HG03342 (cell line): Measurements from ENCODE around the gene BAHD1.
A peak's percentile ranks its signal among the peaks of the same experiment; 100 is the strongest.

Source experiments
- ATAC-seq: cut with Tn5 transposase; IDR thresholded peaks from one replicate; pipeline ENCODE4 v1.9.1; 2021; ENCODE audit warnings: mild to moderate bottlenecking, moderate library complexity; ENCODE audit not compliant: unreplicated experiment

Gene BAHD1

GRCh38 chr15:40421246-40422157 lies 19.3 kb upstream of the BAHD1 start:
- ATAC-seq = peak; percentile 64

DNA sequence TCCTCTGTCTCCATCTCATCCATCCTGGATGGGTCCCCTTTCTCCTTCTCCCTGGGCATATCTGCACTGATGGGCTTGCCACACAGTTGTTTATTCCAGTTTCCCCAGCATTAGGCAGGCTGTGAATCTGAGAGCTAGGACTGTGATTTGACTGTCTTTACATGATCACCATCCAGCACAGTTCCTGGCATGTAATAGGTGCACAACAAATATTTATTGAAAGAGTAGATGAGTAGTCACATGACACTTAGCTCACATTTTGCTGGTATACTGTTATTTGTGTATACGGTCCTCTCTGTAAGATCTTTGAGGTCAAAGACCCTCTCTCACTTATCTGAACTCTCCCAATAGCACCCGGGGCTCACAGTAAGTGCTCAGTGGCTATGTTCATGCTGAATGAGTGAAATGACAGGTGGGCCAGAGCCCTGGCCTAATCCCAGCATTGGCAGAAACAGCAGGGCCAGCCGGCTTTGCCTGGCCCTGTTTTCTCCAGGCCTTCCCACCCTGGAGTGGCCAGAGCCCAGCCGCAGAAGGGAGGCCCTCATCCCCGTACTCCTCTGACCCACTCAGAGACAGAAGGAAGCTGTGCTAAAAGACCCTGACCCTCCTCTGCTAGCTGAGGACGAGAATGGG lies 16.2 kb upstream of the BAHD1 start:
- ATAC-seq = no peak

DNA sequence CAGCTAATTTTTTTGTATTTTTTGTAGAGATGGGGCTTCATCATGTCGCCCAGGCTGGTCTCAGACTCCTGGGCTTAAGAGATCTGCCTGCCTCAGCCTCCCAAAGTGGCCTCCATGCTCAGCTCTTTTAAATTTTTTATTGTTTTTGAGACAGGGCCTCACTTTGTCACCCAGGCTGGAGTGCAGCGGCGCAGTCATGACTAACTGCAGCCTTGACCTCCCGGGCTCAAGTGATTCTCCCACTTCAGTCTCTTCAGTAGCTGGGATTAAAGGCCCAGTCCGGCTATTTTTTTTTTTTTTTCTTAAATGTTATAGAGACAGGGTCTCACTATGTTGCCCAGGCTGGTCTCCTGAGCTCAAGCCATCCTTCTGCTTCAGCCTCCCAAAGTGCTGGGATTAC lies 15.1 kb upstream of the BAHD1 start:
- ATAC-seq = no peak

DNA sequence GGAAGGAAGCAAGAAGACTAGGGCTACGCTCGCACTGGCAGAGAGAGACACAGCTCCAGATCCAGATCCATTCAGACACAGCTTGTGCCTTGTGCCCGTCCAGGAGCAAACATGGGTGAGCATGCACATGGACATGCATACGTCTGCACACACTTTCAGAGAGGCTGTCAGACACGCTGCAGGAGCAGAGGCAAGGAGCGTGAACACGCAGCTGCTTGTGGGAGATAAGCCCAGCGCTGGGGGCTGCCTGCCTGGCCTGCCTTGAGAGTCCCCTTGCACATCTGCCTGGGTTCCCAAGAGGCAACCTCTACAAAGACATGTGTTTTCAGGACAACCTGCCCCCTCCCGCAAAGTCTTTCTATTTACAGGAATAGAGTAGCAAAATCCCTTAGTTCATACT lies 13.6 kb upstream of the BAHD1 start:
- no peak for ATAC-seq

DNA sequence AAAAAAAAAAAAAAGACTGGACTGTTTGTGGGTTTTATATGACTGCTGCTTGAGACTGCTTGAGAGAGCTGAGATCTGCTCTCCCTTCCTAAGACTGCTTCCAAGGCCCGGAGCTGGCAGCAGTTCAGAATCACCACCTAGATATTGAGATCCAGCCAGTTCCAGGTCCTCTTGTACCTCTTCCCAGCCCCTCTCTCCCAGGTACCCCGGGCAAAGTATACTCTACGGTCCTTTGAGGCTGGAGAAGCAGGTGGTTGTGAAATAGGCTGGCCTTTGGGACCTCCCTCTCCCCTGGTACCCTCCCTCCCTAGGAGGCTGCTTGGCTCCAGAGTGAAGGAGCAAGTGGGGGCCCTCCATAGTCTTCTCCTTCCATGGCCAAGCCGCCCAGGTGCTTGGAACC lies 12.6 kb upstream of the BAHD1 start:
- no peak for ATAC-seq

DNA sequence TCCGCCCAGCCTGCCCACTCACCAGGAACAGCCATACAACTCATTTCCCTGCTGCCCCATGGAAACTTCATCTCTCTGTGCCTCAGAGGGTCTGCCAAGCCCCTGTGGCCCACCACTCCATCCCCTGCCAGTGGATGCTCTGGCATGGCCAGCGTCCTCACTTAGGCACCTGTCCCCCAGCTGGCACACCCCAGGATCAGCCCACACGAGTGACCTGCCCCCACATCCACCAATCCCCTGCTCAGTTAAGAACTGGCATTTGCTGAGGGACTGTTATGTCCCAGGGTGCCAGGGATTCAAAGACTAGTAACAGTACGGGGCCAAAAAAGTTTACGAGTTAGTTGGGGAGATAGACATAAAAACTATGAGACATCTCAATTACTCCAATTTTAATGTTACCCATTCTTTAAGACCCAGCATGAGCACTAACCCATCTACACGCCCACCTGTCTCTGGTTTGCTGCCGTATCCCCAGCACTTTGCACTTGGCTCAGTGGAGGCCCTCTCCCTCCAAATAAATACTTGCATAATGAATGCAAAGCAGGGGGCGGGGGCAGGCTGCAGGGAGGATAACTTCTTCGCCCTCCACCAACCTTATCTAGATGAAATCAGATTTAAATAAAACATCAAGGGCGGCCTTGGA lies 11.6 kb upstream of the BAHD1 start:
- no peak for ATAC-seq

GRCh38 chr15:40430271-40430805 lies 10.4 kb upstream of the BAHD1 start:
- no peak for ATAC-seq

DNA sequence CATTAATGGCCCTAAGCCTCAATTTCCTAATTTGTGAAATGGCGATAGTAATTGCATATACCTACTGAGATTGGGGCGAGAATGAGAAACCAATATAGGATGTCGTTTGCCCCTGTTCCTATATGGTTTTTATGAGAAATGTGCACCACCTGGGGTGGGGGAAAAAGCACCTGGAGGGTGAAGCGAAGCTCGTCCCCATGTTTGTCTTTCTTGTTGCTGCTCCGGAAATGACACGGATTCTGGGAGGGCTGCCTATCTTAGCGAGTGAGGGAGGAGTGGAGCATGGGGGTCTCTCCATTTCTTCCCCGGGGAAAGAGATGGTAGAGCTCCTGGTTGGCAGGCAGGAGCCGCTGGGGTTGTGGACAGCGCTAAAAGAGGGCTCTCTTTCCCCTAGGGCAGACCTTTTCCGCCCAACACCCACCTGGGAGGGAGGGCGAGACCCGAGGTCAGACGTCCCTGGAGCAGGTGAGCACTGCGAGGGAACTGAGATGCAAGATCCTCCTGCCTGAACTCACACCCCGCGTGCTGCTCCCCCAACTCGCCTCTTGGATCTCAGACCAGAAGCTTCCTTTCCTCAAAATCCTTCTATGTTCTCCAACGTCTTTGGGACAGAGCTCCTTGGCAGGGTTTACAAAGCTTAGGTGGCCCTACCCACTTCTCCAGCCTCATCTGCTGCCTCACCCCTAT lies 5.6 kb upstream of the BAHD1 start:
- no peak for ATAC-seq

DNA sequence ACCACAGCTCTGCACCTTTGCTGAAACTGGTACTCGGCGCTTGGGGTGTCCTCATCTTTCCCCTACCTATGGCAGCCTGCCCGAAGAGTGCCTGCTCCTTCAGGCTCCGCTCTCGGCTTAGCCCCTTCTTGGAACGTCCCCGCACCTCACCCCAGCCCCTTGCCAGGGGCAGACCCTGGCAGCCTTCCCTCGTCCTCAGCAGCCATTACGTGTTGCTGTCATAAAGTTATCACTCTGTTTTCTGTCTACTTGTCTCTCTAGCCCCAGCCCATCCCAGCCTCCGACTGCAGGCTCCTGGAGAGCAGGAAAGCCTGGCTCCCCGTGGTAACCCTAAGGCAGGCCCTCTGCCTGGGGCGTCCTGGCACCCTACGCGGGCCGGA lies 5.1 kb upstream of the BAHD1 start:
- ATAC-seq = no peak

DNA sequence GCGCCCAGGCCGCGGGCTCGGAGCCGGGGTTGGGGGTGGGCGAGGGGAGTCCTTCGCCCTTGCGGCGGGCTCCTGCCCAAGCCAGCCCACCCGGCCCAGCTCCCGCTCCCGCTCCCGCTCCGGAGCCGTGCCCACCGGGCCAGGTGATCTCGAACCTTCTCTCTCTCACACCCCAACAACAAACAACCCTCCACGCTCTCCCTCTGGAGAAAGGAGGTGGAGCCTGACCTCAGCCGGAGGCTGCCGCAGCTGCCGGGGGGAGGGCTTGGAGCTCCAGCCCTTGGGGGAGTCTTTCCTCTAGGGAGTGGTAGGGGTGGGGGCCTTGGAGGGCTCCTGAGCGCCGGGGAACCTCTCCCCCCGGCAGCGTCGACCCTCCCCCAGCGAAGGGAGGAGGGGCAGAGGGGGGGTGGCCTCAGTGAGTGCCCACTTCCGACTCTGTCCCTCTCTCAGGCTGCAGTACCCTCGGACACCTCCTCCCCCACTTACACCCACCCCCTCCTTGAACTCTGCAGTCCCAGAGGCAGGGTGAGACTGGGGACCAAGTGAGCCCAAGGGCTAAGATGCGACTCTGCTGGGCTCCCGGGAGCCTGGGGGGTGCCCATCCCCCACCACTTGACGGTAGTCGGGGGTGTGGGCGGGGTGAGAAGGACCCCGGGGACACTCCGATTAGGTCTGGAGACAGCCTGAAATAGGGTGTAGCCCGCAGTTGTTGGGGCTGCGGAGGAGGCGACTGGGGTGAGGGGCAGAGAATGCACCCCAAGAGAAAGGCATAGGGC lies 4.4 kb upstream of the BAHD1 start:
- ATAC-seq = no peak

DNA sequence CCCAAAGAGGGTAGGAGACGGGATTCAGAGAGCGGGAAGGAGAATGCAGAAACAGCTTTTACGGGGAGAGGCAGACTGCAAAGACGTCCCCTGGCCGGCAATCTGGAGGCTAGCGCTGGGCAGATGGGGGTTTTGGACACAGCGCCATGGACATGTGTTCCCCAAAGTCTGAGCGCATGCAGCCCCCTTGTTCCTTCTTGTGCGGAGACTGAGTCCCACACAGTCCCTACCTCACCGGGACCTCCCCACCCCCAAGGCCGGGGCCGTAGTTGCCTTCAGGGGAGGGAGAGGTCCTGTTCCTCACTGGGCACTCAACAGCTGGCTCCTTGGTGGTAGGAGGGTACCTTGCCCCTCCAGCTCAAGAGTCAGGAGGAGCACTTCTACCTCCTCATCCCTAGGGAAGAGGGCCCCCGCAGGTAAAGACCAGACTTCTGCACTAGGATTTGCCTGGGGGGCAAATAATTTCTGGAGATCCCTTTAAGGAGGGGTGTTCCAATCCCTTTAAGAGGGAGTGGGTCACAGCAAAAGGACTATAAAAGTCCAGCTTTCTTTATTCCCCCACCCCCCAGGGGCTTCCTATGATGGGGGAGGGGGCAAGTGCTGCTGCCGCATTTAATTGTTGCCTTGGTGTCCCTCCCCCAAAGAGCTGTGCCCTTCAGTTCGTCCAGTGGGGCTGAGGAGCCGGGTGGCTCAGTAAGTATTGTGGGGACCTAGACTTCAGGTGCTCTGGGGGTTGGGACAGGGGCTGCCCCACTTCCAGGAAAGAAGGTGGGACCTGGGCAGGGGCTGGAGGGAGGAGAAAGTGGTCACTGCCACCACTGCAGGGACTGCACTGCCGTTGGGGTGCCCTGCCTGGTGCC lies 3.6 kb upstream of the BAHD1 start:
- no peak for ATAC-seq

- no peak for ATAC-seq
These were observed 2.7 kb upstream of the BAHD1 start for GRCh38 chr15:40437752-40438687.

DNA sequence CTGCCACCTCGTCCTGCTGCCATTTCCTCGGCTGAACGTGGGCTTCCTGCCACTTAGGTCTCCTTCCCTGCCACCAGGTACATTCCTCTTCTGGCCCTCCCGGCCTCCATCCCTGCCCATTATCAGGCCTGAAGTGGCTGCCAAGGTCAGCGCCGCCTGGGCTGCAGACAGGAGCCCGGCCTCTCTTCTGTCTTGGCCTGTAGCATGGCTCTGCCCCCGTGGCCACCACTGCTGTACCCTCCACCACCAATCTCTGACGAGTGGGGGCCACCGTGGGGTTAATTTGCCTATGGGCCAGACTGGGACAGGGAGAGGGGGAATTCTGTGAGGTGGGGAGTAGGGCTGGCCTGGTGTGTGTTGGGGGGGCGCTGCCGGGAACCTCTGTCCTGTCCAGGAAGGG lies 2.0 kb upstream of the BAHD1 start:
- ATAC-seq = no peak

GRCh38 chr15:40439461-40439959 lies 1.2 kb upstream of the BAHD1 start:
- ATAC-seq = no peak

DNA sequence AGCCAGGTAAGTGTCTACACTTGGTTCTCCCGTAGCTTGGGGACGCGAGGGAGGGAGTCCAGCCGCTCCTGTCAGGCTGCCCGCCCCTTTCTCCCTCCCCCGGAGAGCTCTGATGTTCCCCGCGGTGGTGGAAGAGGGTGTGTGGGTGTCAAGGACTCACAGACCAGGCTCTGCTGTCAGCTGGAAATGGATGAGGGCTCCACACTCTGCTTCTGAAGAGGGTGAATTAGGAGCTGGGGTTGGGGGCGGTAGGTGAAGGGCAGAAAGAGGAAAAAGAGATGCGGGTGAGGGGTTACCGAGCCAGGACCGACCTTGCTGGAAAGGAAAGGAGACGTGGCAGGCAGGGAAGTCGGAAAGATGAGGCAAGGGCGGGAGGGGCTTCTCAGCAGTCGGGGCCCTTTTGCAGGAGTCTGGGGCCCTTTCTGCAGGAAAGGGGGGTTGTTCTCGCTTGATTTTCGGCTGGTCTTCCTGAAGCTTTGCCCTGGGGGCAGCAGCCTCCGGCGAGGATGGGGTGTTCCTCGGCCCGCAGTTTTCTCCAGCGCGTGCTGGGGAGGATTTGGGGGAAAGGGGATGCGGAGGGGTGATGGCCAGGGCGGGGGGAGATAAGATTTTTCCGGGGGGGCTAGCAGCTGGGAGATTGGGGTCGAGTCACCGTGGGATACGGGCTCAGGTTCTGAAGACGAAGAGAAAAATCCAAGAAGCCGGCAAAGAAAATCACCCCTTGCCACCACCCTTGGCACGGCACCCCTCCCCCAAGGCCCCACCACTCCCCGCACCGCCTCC lies 602 bp upstream of the BAHD1 start:
- ATAC-seq = no peak

DNA sequence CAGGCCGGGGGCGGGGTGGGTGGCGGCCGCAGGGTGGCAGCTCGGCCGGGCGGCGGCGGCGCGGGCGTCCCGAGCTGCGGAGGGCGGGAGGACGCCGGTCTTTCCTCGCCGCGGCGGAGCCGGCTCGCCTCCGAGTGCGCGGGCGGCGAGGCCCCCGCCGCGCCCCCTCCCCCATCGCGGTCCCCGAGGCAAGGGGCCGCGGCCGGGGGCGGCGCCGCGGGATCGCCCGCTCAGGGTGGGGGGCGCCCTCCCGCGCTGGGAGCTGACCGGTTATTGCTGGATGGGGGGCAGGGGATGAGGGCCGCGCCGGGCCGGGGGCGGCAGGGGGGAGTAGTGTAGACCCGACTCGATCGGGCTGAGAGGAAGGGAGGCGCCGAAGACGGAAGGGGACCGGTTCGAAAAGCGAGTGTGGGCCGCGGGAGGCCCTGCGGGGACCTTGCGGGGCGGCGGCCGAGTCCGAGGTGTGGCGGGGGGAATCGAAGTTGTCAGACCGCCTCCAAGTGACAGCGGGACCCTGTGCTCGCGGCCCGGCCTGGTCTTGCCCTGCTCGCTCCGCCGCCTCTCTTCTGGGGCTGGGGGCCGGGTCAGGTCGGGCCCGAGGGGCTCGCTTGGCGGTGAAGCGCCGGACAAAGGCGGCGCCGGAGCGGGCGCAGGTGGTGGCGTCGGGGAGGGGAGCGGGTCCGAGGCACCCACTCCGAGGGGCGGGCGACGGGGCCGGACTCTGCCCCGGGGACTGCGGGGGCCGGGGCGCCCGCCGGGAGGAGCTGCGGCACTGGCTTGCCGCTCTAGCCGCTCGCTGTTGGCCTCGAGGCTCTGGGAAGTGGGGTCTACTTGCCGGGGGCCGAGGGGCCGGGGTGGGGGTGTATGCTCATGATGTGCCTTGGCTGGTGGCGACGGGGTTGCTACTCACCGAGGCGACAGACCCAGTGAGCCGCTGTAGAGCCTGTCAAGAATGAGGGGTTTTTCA lies 1.1 kb downstream of the BAHD1 start:
- ATAC-seq = peak; percentile 7
